A549 treated with CORT108297 at 1 μM for 4 hours (cell line): ENCODE measurements around the gene FBXW4. TPM values are rescaled to one million over a fixed set of nuclear protein-coding genes. Genes with fewer than 3 reads are reported as not detected.

Experiments
- total RNA-seq: library from RNA; stranded (reverse); fragments of 200-300 nt; extraction: Qiagen RNA extraction; gene quantifications from 5 replicates; pipeline ENCODE4 v1.2.3, GENCODE V29; 2022

Gene FBXW4, protein sequence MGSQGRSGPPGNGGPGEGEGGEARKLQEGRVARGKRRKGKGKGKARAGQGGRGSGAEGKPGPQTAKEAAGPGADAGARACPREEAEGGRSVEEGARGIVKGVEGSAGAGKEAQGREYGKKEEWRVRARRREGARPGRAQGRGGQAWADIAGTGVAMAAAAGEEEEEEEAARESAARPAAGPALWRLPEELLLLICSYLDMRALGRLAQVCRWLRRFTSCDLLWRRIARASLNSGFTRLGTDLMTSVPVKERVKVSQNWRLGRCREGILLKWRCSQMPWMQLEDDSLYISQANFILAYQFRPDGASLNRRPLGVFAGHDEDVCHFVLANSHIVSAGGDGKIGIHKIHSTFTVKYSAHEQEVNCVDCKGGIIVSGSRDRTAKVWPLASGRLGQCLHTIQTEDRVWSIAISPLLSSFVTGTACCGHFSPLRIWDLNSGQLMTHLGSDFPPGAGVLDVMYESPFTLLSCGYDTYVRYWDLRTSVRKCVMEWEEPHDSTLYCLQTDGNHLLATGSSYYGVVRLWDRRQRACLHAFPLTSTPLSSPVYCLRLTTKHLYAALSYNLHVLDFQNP
- 17.3 to 23.3 TPM (median 21.3 TPM) in 5 replicates for total RNA-seq

GRCh38 chr10:101694674-101695403 lies at the start of gene FBXW4:
TSS of gene FBXW4 (minus strand) at chr10:101695170. CDS start at chr10:101695105, 65 bp downstream.

DNA sequence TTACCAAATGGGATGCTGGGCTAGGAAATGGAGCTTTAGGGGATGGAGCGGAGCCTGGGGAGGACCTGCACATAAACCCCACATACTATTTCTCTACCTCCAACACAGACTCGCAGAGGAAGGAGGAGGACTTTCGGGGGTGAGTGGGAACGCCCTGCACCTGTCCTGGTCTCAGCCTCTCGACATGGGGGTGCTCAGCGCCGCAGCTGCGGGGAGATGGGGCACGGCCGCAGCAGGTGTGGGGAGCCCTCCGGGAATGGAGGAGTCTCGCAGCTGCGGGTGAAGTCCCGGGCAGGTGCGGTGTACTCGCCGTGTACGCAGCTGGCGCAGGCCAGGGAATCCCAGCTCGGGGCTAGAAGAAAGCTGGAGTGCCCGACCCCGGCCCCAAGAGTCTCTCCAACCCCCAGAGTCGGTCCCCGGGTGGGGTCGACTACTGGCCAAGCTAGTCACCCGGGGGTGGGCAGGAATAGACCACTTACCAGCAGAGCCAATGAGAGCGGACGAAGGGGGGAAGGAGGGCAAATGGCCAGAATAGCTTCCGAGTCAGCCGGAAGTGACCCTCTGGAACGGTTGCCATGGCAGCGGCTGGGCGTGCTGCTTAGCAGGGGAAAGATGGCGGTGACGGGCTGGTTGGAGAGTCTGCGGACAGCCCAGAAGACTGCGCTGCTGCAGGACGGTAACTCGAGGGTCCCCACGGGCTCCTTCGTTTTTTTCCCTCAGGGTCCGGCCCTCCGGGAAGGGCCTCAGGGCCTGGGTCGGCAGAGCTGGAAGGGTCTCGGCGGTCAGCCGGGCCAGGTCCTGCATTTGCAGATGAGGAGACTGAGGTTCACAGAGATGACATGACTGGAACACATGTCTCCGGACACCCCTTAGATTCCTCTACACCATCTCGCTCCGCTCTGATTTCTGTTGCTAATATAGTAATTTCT lies 107.0 kb downstream of the FBXW4 start, which contains the start of the genes DPCD and POLL:
TSS of gene DPCD (plus strand) at position 597 of the 929 bp plus-strand sequence. CDS start at position 613, 16 bp downstream.
TSS of gene POLL (minus strand) at position 533 of the 929 bp plus-strand sequence. CDS start 897 bp downstream, outside the sequence.

Other genes starting within 250 kb of the FBXW4 start
- gene POLL, start 106.9 kb downstream of the FBXW4 start, total RNA-seq, result 12.3 to 19.2 TPM (median 18.5 TPM) in 5 replicates
- gene DPCD, start 106.8 kb downstream of the FBXW4 start, total RNA-seq, result 29.9 to 45.8 TPM (median 33.8 TPM) in 5 replicates
- gene FGF8, start 80.9 kb upstream of the FBXW4 start, total RNA-seq, result not detected in 5 replicates
- 102 to 129 TPM (median 121 TPM) in 5 replicates for gene NPM3, start 88.3 kb upstream of the FBXW4 start, total RNA-seq
- 64.1 to 85.5 TPM (median 67.9 TPM) in 5 replicates for gene OGA, start 123.3 kb upstream of the FBXW4 start, total RNA-seq
- gene KCNIP2, start 148.6 kb upstream of the FBXW4 start, total RNA-seq, result 0.58 to 1.1 TPM (median 0.70 TPM) in 5 replicates